AG09319 (cell line): ENCODE results near the gene BIN2.
"Not testable (repeated sequence)": the region's sequence is repeated elsewhere in the genome, so short reads cannot be mapped to it uniquely, and the experiment has no call there.

ENCODE experiments used
- DNase-seq: peaks from one replicate; pipeline ENCODE4 v3.0.0-alpha.2; 2010; ENCODE audit warnings: low read depth; ENCODE audit errors: extremely low read depth
- CTCF ChIP-seq: IDR thresholded peaks from 2 replicates; pipeline ENCODE4 v1.5.1; 2011; ENCODE audit warnings: low read depth, mild to moderate bottlenecking, inconsistent platforms, low read length, moderate library complexity

Gene BIN2

GRCh38 chr12:51265024-51265423, 59.0 kb downstream of the BIN2 start:
- TF ChIP-seq CTCF = no peak
- no peak for DNase-seq

- no peak for DNase-seq
- no peak for TF ChIP-seq CTCF
Measured at GRCh38 chr12:51264297-51264696, 59.7 kb downstream of the BIN2 start.

GRCh38 chr12:51263341-51263740, 60.6 kb downstream of the BIN2 start:
- TF ChIP-seq CTCF = no peak
- DNase-seq = no peak

GRCh38 chr12:51262758-51263177, 61.2 kb downstream of the BIN2 start:
- peak; percentile 52 for TF ChIP-seq CTCF
- DNase-seq = peak; percentile 63

DNA sequence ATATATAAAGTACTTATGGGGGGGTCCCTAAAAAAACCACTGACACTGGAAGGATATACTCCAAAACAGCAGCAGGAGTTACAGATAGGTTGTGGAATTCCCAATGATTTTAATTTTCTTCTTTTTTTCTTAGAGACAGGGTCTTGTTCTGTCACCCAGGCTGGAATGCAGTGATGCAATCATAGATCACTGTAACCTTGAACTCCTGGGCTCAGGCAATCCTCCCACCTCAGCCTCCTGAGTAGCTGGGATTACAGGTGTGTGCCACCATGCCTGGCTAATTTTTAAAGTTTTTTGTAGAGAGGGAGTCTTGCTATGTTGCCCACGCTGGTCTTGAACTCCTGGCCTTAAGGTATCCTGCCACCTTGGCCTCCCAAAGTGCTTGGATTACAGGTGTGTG, 64.4 kb downstream of the BIN2 start:
- DNase-seq = not testable (repeated sequence)

- no peak for TF ChIP-seq CTCF
- DNase-seq = no peak
Measured at GRCh38 chr12:51254536-51254935, 69.4 kb downstream of the BIN2 start.

DNA sequence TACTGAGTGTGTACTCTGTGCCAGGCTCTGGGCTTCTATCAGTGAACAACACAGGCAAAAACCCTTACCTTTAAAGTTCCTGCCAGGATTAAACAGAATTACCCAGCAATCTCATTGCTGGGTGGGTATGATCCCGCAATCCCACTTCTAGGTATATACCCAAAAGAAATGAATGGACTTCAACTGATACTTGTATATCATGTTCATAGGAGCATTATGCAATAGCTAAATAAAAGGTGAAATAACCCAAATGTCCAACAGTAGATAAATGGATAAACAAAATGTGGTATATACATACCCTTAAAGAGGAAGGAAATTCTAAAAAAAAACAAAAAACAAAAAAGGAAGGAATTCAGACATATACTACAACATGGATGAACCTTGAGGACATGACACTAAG, 70.7 kb downstream of the BIN2 start:
- DNase-seq = no peak
- no peak for TF ChIP-seq CTCF

GRCh38 chr12:51247523-51248206, 76.3 kb downstream of the BIN2 start:
- no peak for TF ChIP-seq CTCF
- DNase-seq = no peak
